CD4-positive, alpha-beta T cell treated with Interferon gamma for 1 hour (primary cell): ENCODE measurements around the gene KCNC2.

ENCODE experiments used
- DNase-seq: peaks from one replicate; pipeline ENCODE4 v3.0.0-alpha.2; 2020

KCNC2 gene

GRCh38 chr12:75157385-75157784, 52.3 kb downstream of the KCNC2 start:
- DNase-seq: no peak

- no peak for DNase-seq
Measured at GRCh38 chr12:75155962-75156361, 53.7 kb downstream of the KCNC2 start.

GRCh38 chr12:75154388-75154787, 55.3 kb downstream of the KCNC2 start:
- no peak for DNase-seq

DNA sequence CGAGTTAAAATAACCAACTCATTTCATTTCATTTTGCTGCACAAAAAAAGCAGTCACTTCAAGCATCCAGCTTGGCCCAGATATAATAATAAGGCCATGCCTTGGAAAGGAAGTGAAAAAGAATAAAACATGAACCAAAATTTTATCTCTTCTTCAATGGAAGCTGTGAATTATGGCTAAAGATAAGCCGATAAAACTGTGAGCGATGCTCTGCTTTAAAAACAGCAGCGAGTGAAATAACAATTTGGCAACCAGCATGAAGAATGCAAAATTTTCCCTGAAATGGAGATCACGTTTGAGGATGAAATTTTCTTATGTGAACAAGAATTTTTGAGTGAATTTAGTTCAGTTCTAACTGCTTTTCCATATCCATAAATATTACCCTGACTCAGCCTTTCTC, 70.4 kb downstream of the KCNC2 start:
- no peak for DNase-seq

DNA sequence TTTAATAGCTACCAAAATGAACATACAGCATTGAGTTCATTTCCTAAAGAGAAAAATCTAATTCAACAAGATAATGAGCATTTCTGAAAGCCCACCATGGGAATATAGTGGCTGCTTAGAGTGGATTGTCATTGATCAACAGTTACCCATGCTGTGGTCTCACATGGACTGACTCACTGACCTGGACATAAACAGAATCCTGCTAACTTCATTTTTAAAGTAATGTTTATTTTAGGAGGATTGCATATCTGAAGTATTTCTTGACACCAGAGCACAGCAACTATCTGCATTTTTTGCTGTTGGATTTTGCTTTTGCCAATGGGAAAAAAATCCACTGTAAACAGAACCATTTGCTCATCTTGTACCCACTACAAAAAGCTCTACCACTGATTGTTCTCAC, 71.7 kb downstream of the KCNC2 start:
- no peak for DNase-seq

DNA sequence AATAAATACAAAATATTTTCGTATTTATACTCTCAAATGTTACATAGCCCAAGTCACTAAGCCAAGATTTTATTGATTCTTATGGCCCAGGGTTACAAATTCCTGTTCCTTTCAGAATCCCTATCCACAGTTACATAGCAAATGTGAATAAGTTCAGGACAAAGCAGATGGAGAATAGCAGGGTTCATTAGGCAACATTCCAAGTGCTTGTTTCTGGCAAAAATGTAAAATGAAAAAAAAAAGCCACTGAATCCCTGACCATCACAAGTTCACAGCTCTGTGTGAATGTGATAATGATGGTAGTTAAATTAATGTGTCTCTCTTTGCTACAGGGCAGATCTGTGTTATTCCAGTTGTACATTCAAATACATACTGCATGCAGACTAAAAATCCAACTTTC, 74.6 kb downstream of the KCNC2 start:
- DNase-seq: no peak

GRCh38 chr12:75130811-75131210, 78.8 kb downstream of the KCNC2 start:
- DNase-seq: no peak

- no peak for DNase-seq
Measured at GRCh38 chr12:75129275-75129674, 80.4 kb downstream of the KCNC2 start.

- no peak for DNase-seq
Measured at GRCh38 chr12:75121036-75121705, 88.5 kb downstream of the KCNC2 start.

- no peak for DNase-seq
Measured at GRCh38 chr12:75120311-75120711, 89.3 kb downstream of the KCNC2 start.

GRCh38 chr12:75116646-75117198, 92.9 kb downstream of the KCNC2 start:
- DNase-seq: no peak

DNA sequence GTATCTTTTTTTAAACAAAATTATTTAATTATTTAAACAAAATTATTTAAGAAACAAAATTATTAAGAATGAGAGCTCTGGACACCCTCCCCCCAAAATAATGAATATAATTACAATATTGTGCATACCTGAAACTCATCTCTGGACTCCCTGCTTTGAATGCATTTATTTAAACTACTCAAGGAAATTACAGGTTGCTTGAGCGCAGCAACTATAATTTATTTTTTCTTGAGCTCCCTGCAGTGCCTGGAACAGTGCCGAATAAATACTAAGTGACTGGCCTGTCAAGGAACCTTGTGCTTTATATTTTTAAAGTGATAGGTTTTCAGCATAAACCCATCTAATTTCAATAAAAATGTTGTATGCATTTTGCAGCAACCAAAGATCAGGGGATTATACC, 93.9 kb downstream of the KCNC2 start:
- DNase-seq: no peak

GRCh38 chr12:75103822-75104221, 105.8 kb downstream of the KCNC2 start:
- DNase-seq: no peak

- no peak for DNase-seq
Measured at GRCh38 chr12:75101781-75102180, 107.9 kb downstream of the KCNC2 start.

GRCh38 chr12:75099210-75099609, 110.4 kb downstream of the KCNC2 start:
- no peak for DNase-seq

- DNase-seq: no peak
Measured at GRCh38 chr12:75097003-75097402, 112.6 kb downstream of the KCNC2 start.

- no peak for DNase-seq
Measured at GRCh38 chr12:75087654-75088053, 122.0 kb downstream of the KCNC2 start.

GRCh38 chr12:75086091-75087038, 123.3 kb downstream of the KCNC2 start:
- DNase-seq: no peak

DNA sequence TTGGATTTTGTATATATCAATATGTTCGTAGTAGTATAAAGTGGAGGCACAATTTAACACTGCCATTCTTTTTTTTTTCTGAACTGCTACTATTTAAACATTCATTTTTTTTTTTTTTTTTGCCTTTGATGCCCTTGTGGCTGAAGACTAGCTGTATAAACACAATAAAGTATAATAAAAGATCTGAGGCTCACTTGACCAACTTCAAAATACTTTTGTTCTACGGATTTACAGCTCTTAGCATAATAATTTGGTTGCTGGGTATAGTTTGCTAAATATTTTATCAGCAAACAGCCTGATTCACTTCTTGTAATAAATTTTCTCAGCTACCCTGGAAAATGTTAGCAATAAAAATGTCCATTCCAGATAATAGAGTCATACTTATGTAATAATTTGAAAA, 128.3 kb downstream of the KCNC2 start:
- no peak for DNase-seq

GRCh38 chr12:75080582-75080981, 129.1 kb downstream of the KCNC2 start:
- no peak for DNase-seq

DNA sequence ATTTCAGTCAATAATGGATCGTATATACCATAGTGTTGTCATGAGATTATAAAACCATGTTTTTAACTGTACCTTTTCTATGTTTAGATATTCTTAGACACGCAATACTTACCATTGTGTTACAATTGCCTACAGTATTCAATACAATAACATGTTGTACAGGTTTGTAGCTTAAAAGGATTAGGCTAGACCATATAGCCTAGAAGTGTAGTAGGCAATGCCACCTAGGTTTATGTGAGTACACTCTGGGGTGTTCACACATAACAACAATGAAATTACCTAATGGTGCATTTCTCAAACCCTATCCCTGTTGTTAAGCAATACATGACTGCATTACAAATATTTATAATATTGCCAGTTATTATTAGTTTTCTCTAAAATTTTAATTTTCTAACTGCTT, 144.2 kb downstream of the KCNC2 start:
- DNase-seq: no peak

DNA sequence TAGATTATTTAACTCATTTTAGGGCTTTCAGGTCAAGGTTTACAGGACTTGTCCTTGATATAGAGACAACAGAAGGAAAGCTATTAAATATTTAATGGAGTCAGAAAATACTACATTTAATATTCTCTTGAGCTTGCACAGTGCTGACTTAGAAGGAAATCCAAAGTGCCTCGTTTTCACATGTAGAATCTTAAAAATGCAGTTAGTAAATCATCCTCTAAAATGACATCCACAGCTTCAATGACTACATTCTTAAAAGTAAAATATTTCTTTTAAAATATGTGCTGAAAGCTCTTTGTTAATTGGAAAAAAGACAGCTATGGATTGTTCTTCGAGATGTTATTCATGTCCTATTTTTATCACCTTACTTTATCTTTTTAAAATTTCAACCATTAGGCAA, 146.9 kb downstream of the KCNC2 start:
- DNase-seq: no peak

DNA sequence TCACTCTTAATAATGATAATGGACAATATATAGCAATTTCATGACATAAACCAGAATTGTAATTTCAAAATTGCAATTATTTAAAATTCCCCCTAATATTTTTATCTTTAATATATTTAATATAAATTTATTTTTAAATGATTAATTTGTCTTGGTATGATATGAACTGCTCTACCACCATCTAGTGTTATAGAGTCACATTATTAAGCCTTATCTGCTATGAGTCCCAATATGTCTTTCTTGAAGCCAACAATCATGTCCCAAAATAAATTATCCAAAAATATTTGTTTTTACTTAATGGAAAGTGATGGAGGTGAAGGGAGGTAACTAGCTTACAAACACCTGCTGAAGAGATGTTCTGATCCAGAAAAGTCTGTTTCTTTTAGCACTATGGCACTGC, 151.4 kb downstream of the KCNC2 start:
- no peak for DNase-seq

DNA sequence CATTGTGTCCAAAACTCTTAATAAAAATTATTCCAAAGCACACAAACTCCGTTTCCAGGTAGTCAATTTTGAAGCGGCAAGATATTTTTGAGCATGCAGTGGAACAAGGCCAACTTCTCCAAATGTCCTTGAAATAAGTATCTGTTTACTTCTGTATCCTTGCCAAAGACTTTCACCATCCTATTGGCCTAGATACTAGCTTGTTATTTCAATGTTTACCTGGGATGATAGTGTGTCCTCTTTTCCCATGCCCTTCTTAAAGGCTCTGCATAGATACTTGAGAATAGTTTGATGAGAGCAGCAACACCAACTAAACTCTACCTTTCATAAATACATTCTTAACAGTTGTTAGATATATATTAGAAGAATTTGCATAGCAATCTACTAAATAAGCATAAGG, 160.9 kb downstream of the KCNC2 start:
- no peak for DNase-seq
